ENCODE data around the gene PRKCH.

DNA sequence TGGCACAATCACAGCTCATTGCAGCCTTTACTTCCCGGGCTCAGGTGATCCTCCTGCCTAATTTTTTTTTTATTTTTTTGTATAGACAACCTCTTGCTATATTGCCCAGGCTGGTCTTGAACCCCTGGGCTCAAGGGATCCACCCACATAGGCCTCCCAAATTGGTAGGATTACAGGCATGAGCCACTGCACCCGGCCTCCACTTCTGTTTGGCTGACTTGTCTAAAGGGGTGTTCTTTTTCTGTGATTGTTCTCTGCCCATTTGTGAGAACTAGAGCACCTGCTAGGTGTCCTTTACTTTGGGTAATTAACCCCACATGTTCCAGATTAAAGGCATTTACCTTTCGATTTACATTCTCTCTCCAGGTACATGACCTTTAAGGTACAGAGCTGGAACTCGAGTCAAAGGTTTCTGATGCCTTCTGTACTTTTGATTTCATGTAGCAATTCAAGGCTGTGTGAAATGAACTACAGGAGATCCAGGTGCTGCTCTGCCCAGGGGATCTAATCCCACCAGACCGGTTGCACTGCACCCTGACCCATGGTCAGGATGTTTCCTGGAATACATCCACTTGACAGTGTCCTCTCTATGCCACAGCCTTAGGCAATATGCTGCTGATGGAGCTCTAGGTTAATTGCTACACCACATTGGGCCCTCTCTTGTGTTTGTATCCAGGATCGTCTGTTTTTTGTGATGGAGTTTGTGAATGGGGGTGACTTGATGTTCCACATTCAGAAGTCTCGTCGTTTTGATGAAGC is 163.6 kb downstream of the PRKCH start:
- TF ChIP-seq, protein P1, sequence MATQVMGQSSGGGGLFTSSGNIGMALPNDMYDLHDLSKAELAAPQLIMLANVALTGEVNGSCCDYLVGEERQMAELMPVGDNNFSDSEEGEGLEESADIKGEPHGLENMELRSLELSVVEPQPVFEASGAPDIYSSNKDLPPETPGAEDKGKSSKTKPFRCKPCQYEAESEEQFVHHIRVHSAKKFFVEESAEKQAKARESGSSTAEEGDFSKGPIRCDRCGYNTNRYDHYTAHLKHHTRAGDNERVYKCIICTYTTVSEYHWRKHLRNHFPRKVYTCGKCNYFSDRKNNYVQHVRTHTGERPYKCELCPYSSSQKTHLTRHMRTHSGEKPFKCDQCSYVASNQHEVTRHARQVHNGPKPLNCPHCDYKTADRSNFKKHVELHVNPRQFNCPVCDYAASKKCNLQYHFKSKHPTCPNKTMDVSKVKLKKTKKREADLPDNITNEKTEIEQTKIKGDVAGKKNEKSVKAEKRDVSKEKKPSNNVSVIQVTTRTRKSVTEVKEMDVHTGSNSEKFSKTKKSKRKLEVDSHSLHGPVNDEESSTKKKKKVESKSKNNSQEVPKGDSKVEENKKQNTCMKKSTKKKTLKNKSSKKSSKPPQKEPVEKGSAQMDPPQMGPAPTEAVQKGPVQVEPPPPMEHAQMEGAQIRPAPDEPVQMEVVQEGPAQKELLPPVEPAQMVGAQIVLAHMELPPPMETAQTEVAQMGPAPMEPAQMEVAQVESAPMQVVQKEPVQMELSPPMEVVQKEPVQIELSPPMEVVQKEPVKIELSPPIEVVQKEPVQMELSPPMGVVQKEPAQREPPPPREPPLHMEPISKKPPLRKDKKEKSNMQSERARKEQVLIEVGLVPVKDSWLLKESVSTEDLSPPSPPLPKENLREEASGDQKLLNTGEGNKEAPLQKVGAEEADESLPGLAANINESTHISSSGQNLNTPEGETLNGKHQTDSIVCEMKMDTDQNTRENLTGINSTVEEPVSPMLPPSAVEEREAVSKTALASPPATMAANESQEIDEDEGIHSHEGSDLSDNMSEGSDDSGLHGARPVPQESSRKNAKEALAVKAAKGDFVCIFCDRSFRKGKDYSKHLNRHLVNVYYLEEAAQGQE (IDR thresholded peaks at IDR 0.05; ENCODE audit: borderline replicate concordance), result no peak
- TF ChIP-seq, protein P2, sequence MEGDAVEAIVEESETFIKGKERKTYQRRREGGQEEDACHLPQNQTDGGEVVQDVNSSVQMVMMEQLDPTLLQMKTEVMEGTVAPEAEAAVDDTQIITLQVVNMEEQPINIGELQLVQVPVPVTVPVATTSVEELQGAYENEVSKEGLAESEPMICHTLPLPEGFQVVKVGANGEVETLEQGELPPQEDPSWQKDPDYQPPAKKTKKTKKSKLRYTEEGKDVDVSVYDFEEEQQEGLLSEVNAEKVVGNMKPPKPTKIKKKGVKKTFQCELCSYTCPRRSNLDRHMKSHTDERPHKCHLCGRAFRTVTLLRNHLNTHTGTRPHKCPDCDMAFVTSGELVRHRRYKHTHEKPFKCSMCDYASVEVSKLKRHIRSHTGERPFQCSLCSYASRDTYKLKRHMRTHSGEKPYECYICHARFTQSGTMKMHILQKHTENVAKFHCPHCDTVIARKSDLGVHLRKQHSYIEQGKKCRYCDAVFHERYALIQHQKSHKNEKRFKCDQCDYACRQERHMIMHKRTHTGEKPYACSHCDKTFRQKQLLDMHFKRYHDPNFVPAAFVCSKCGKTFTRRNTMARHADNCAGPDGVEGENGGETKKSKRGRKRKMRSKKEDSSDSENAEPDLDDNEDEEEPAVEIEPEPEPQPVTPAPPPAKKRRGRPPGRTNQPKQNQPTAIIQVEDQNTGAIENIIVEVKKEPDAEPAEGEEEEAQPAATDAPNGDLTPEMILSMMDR (IDR thresholded peaks at IDR 0.05; ENCODE audit: poor library complexity, severe bottlenecking), result no peak
- TF ChIP-seq EZH2 (IDR thresholded peaks at IDR 0.05; ENCODE audit: borderline replicate concordance, insufficient read depth, low read length, poor library complexity, severe bottlenecking) (no peak), TAF1 (IDR thresholded peaks at IDR 0.05; ENCODE audit: low read depth) (no peak), SMC3 (conservative IDR thresholded peaks at IDR 0.05; ENCODE audit: poor library complexity) (no peak)
